IMR-90 (cell line): Measurements from ENCODE around the gene FCRL2. TPM values are rescaled to one million over a fixed set of nuclear protein-coding genes. Genes with fewer than 3 reads are reported as not detected.

Source experiments
- ATAC-seq: fragments of 200-7000 bp; cut with Tn5 transposase; 2 replicates; pipeline ENCODE4 v1.9.1; 2020; ENCODE audit warnings: low read depth, mild to moderate bottlenecking, moderate library complexity
- BruUV-seq: library from RNA; stranded (reverse); fragments of 400-500 nt; replicated peaks from 2 replicates; lab custom pipeline; 2021; lab: Mats Ljungman, UMichigan
- CTCF ChIA-PET: fragments of 300-600 bp; formaldehyde crosslinking; extraction: SDS; loops from one replicate; lab custom pipeline; 2021; ENCODE audit warnings: antibody characterized with exemption; lab: Yijun Ruan, JAX
- POLR2A ChIA-PET: fragments of 300-600 bp; sonication (Branson Sonifier 250); formaldehyde crosslinking; loops from one replicate; lab custom pipeline; 2022; ENCODE audit warnings: antibody characterized with exemption; ENCODE audit not compliant: unreplicated experiment; lab: Charles Lee
- DNase-seq: peaks from one replicate; pipeline ENCODE4 v3.0.0; 2013
- H2AFZ ChIP-seq: replicated peaks from 2 replicates; pipeline ENCODE3; 2013; ENCODE audit warnings: low read length, mild to moderate bottlenecking; ENCODE audit not compliant: poor library complexity
- H2AK5ac ChIP-seq: 2 replicates; pipeline ENCODE4 v1.6.1; 2013; ENCODE audit warnings: low read depth, low read length, inconsistent platforms
- H2AK9ac ChIP-seq: replicated peaks from 2 replicates; pipeline ENCODE3; 2013; ENCODE audit warnings: mild to moderate bottlenecking, low read depth, low read length, moderate library complexity; ENCODE audit not compliant: poor library complexity
- H2BK120ac ChIP-seq: 2 replicates; pipeline ENCODE4 v1.6.1; 2013; ENCODE audit warnings: low read depth, low read length, inconsistent platforms
- H2BK15ac ChIP-seq: 3 replicates; pipeline ENCODE4 v1.6.1; 2013; ENCODE audit warnings: low read depth, low read length, inconsistent platforms
- H2BK20ac ChIP-seq: 2 replicates; pipeline ENCODE4 v1.6.1; 2013; ENCODE audit warnings: low read depth, mild to moderate bottlenecking, inconsistent platforms, low read length, moderate library complexity
- H2BK5ac ChIP-seq: 2 replicates; pipeline ENCODE4 v1.6.1; 2013; ENCODE audit warnings: mild to moderate bottlenecking, low read depth, low read length, inconsistent platforms; ENCODE audit not compliant: poor library complexity, severe bottlenecking
- H3K14ac ChIP-seq: replicated peaks from 2 replicates; pipeline ENCODE4 v1.6.1; 2013; ENCODE audit warnings: low read depth, low read length, inconsistent platforms
- H3K18ac ChIP-seq: 2 replicates; pipeline ENCODE4 v1.6.1; 2013; ENCODE audit warnings: low read depth, low read length, control low read depth
- H3K23ac ChIP-seq: 2 replicates; pipeline ENCODE4 v1.6.1; 2013; ENCODE audit warnings: low read depth, low read length, inconsistent platforms
- H3K27ac ChIP-seq: 2 replicates; pipeline ENCODE4 v1.5.1; 2013; ENCODE audit warnings: mild to moderate bottlenecking, control low read depth, low read length; ENCODE audit not compliant: insufficient read depth
- H3K27me3 ChIP-seq: 2 replicates; pipeline ENCODE4 v1.6.1; 2013; ENCODE audit warnings: low read length; ENCODE audit not compliant: control insufficient read depth, insufficient read depth
- H3K36me3 ChIP-seq: 2 replicates; pipeline ENCODE4 v1.6.1; 2013; ENCODE audit warnings: low read length, mixed read lengths; ENCODE audit not compliant: control insufficient read depth, insufficient read depth
- H3K4ac ChIP-seq: 2 replicates; pipeline ENCODE4 v1.6.1; 2013; ENCODE audit warnings: low read depth, low read length, inconsistent platforms
- H3K4me1 ChIP-seq: 2 replicates; pipeline ENCODE4 v1.6.1; 2013; ENCODE audit warnings: low read length, mixed read lengths; ENCODE audit not compliant: control insufficient read depth, insufficient read depth
- H3K4me2 ChIP-seq: 2 replicates; pipeline ENCODE4 v1.6.1; 2013; ENCODE audit warnings: low read depth, mild to moderate bottlenecking, control low read depth, low read length, moderate library complexity
- H3K4me3 ChIP-seq: 2 replicates; pipeline ENCODE4 v1.5.1; 2013; ENCODE audit warnings: low read depth, mild to moderate bottlenecking, control low read depth, low read length, moderate library complexity; ENCODE audit not compliant: insufficient read depth
- H3K56ac ChIP-seq: 2 replicates; pipeline ENCODE4 v1.6.1; 2013; ENCODE audit warnings: low read length, inconsistent platforms; ENCODE audit not compliant: insufficient read depth; ENCODE audit errors: extremely low read depth
- H3K79me1 ChIP-seq, 2 experiments: 2 replicates each; pipeline ENCODE4 v1.6.1; 2013; ENCODE audit warnings: low read length in 2 of 2, inconsistent platforms in 1 of 2, low read depth in 1 of 2
- H3K9ac ChIP-seq: 2 replicates; pipeline ENCODE4 v1.6.1; 2013; ENCODE audit warnings: low read depth, low read length, control low read depth
- H3K9me1 ChIP-seq: 2 replicates; pipeline ENCODE4 v1.6.1; 2013; ENCODE audit warnings: low read length, inconsistent platforms; ENCODE audit not compliant: insufficient read depth
- H3K9me3 ChIP-seq: 2 replicates; pipeline ENCODE4 v1.6.1; 2013; ENCODE audit warnings: low read length; ENCODE audit not compliant: control insufficient read depth, insufficient read depth
- H4K20me1 ChIP-seq: 2 replicates; pipeline ENCODE4 v1.6.1; 2013; ENCODE audit warnings: low read length, inconsistent platforms; ENCODE audit not compliant: insufficient read depth
- H4K5ac ChIP-seq: 2 replicates; pipeline ENCODE4 v1.6.1; 2013; ENCODE audit warnings: mild to moderate bottlenecking, low read depth, low read length, control low read depth
- H4K8ac ChIP-seq, 2 experiments: 2 replicates each; pipeline ENCODE4 v1.6.1; 2013; ENCODE audit warnings: low read depth in 2 of 2, low read length in 2 of 2, control low read depth in 1 of 2, inconsistent platforms in 1 of 2
- H4K91ac ChIP-seq: 2 replicates; pipeline ENCODE4 v1.6.1; 2013; ENCODE audit warnings: low read depth, low read length, inconsistent platforms; ENCODE audit not compliant: insufficient read depth
- BHLHE40 ChIP-seq: fragments of 150-350 bp; IDR thresholded peaks from 2 replicates; pipeline ENCODE4 v1.6.1; 2016; ENCODE audit warnings: mild to moderate bottlenecking, low read depth, low read length
- CHD1 ChIP-seq: IDR thresholded peaks from 2 replicates; pipeline ENCODE4 v1.6.1; 2012; ENCODE audit warnings: low read depth, low read length, improper control_type of control experiment
- FOS ChIP-seq: fragments of 150-350 bp; IDR thresholded peaks from 2 replicates; pipeline ENCODE4 v1.6.1; 2016; ENCODE audit warnings: low read depth, low read length
- MAFK ChIP-seq: IDR thresholded peaks from 2 replicates; pipeline ENCODE4 v1.6.1; 2012; ENCODE audit warnings: low read depth, low read length, improper control_type of control experiment
- WGBS, 2 experiments: methylation state at CpG; one replicate each; pipeline versions ENCODE4 v1.1.5 to v1.1.7; 2013; ENCODE audit warnings: missing lambda C conversion rate in 2 of 2; ENCODE audit not compliant: insufficient read length in 1 of 2; ENCODE audit errors: extremely low coverage in 2 of 2; 5-methylcytosine and 5-hydroxymethylcytosine counted together
- dilution Hi-C: fragments of 300-500 bp; cut with HindIII; formaldehyde crosslinking; loops from one replicate; pipeline ENCODE4 v1.14.3; 2018; ENCODE audit warnings: low sequenced_read_pairs; ENCODE audit not compliant: unreplicated experiment
- in situ Hi-C: fragments of 300-500 bp; cut with MboI; formaldehyde crosslinking; loops from 3 replicates; pipeline ENCODE4 v1.14.3; 2019; ENCODE audit warnings: low sequenced_read_pairs, inconsistent platforms, mixed read lengths
- intact Hi-C: fragments of 100-400 bp; cut with micrococcal nuclease; formaldehyde crosslinking; loops from 2 replicates; pipeline ENCODE4 v1.10.0; 2022
- polyA plus RNA-seq, 3 experiments: library from polyadenylated mRNA; depleted of rRNA; stranded (reverse); fragments of >200 nt; gene quantifications; 2 replicates each; pipeline ENCODE4 v1.2.3, GENCODE V29; 2012; ENCODE audit warnings: low replicate concordance in 1 of 3
- total RNA-seq: library from RNA; depleted of rRNA; stranded (reverse); fragments of >200 nt; gene quantifications from 2 replicates; pipeline ENCODE4 v1.2.3, GENCODE V29; 2012
- TF ChIP-seq, protein P1 (sequence below): fragments of 150-350 bp; IDR thresholded peaks from 2 replicates; pipeline ENCODE4 v1.6.1; 2016; ENCODE audit warnings: low read depth, mild to moderate bottlenecking, low read length, moderate library complexity, borderline replicate concordance

FCRL2 gene
- total and polyA plus RNA-seq, 2 of the 4 experiments (the other 2 are of a cell fraction): not detected

DNA sequence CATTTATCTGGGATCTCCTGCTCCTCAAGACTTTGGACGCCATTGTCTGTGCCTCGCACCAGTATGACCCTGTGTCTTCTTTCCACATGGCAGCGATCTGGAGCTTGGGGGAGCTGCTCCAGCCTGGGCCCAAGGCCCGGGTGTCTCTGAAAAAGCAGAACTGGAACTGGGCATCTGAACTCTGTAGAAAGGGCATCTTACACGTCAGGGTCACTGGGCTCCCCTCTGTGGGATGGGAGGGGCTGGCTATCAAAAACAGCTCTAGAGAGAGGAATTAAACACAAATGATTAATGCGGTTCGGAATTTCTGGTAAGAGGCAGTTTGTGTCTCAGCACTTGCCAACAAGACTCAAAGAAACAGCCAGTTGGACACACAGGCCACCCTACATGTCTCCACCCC lies 26.9 kb upstream of the FCRL2 start:
- intact Hi-C loops (no loop called here), in situ Hi-C loops (no loop called here), dilution Hi-C loops (no loop called here)
- ChIA-PET CTCF (no interaction called here), POLR2A (no interaction called here)
- Histone ChIP-seq H4K8ac (no peak overlapping the region), H2BK120ac (no peak overlapping the region), H3K36me3 (no peaks in the 10 kb centered on the region), H3K14ac (no peak overlapping the region), H3K4me3 (no peak overlapping the region), H2BK5ac (no peak overlapping the region), H3K4ac (no peak overlapping the region), H2BK15ac (no peak overlapping the region), H3K79me1 (no peaks in the 10 kb centered on the region), H2AFZ (no peak overlapping the region), H3K23ac (no peak overlapping the region), H2AK9ac (no peak overlapping the region), H3K27me3 (no peaks in the 10 kb centered on the region), H3K9me1 (no peaks in the 10 kb centered on the region), H3K27ac (no peak overlapping the region), H3K18ac (no peak overlapping the region), H3K4me1 (no peaks in the 10 kb centered on the region), H3K9ac (no peak overlapping the region), H3K9me3 (no peaks in the 10 kb centered on the region), H2BK20ac (no peak overlapping the region), H4K5ac (no peak overlapping the region), H4K91ac (no peak overlapping the region), H3K56ac (no peak overlapping the region), H4K20me1 (no peaks in the 10 kb centered on the region), H3K4me2 (no peak overlapping the region), H2AK5ac (no peak overlapping the region)
- no TSS peak for BruUV-seq
- TF ChIP-seq MAFK: no peak
- no peak for TF ChIP-seq FOS
- TF ChIP-seq CHD1: no peak
- TF ChIP-seq BHLHE40: no peak
- TF ChIP-seq, protein P1, sequence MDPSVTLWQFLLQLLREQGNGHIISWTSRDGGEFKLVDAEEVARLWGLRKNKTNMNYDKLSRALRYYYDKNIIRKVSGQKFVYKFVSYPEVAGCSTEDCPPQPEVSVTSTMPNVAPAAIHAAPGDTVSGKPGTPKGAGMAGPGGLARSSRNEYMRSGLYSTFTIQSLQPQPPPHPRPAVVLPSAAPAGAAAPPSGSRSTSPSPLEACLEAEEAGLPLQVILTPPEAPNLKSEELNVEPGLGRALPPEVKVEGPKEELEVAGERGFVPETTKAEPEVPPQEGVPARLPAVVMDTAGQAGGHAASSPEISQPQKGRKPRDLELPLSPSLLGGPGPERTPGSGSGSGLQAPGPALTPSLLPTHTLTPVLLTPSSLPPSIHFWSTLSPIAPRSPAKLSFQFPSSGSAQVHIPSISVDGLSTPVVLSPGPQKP: no peak
- no peak for ATAC-seq
- no peak for DNase-seq
- WGBS, 2 experiments: 51% methylated on average over 3 of the region's 7 CpGs; no CpG with 5 or more reads in 1 of the 2 experiments
